SU-DHL-6 (cell line): ENCODE measurements around the gene THEM4.

Source experiments
- CTCF ChIP-seq: fragments of 200-600 bp; sonication (generic); IDR thresholded peaks from one replicate; pipeline ENCODE4 v1.5.1; 2017; ENCODE audit warnings: antibody characterized with exemption, mild to moderate bottlenecking, low read length, moderate library complexity; ENCODE audit not compliant: insufficient read depth, poor library complexity, severe bottlenecking
- EZH2phosphoT487 ChIP-seq: fragments of 200-600 bp; sonication (generic), shearing (Covaris generic); conservative IDR thresholded peaks from 2 replicates; pipeline ENCODE4 v1.6.1; 2018; ENCODE audit warnings: mild to moderate bottlenecking, antibody characterized with exemption, low read length, moderate library complexity, mixed read lengths

GRCh38 chr1:151834239-151834638, 75.1 kb downstream of the THEM4 start:
- TF ChIP-seq CTCF (no peak), EZH2phosphoT487 (no peak)
